GM18498 (cell line): ENCODE results near the gene RHEB.

Experiments used
- ATAC-seq: cut with Tn5 transposase; IDR thresholded peaks from one replicate; pipeline ENCODE4 v1.9.1; 2021; ENCODE audit warnings: mild to moderate bottlenecking, moderate library complexity; ENCODE audit not compliant: unreplicated experiment

RHEB gene

GRCh38 chr7:151452680-151453325, 66.9 kb downstream of the RHEB start:
- ATAC-seq = no peak

- ATAC-seq = no peak
Observed at GRCh38 chr7:151451626-151452571, 67.8 kb downstream of the RHEB start.

DNA sequence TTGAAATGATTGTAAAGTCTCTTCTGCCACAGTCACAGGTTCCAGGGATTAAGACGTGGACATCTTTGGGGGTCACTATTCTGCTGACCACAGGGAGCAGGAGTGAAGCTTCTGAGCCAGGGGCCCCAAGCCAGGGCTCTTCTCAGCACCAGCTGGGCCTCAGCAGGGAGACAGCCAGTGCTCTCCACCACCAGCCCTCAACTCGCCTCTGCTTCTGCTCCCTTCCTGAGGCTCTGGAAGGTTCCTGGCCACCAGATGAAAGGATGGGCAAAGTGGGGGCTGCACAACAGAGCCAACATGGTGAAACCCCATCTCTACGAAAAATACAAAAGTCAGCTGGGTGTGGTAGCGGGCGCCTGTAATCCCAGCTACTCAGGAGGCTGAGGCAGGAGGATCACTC, 68.5 kb downstream of the RHEB start:
- no peak for ATAC-seq

DNA sequence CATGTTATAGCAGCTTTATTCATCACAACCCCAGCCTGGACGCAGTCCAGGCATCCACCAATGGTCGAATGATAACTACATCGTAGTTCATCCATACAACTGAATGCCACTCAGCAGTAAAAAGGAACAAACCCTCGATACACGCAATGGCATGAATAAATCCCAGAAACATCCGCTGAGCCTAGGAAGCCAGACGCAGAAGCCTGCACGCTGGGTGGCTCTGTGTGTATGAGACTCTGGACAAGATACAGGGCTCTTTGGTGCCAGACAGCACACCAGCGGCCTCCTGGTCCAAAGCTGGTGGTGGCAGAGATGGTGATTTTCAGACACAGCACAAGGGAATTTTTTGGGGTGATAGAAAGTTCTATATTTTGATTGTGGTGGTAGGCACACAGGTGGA, 69.7 kb downstream of the RHEB start:
- no peak for ATAC-seq

GRCh38 chr7:151448261-151449252, 71.1 kb downstream of the RHEB start:
- peak; percentile 76 for ATAC-seq

DNA sequence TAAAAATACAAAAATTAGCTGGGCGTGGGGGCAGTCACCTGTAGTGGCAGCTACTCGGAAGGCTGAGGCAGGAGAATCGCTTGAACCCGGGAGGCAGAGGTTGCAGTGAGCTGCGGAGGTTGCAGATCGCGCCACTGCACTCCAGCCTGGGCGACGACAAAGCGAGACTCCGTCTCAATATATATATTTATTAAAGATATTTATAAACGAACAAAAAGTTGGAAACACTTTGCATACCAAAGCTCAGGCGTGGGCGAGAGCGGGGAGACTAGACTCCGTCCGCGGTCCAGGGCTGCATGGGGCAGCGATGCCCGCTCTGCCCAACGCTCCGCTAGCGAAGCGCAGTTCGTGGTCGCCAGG, 71.8 kb downstream of the RHEB start:
- no peak for ATAC-seq

DNA sequence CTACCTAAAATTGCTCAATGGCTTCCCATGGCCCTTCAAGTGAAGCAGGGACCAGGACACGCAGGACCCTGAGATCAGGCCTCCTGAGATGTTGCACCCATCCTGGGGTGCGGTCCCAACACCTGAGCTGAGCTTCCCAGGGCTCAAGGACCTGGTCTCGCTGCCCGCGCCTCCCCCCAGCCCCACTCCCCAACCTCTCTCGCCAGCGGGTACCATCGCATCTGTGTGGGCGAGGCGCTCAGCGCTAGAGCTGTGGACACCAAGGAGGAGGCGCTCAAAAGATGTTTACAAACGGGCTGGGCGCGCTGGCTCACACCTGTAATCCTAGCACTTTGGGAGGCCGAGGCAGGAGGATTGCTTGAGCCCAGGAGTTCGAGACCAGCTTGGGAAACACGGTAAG, 72.4 kb downstream of the RHEB start:
- ATAC-seq = no peak

DNA sequence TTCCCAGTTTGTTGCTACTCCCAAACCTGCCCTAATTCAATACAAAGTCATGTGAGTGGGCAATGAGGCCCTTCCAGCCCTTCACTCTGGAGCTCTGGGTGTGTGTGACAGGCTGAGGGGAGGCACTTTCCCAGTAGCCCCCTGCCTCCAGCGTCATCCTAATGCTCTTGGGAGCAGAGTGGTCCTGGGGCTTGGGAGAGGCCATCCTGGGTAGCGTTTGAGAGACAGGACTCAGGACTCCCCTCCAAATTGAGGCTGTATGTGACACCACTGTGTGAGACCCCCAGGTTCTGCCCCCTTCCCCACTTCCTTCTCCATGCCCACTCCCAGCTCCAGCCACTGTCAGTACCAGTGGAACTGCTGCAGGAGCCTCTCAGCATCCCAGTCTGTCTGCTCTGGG, 73.3 kb downstream of the RHEB start:
- ATAC-seq = no peak

DNA sequence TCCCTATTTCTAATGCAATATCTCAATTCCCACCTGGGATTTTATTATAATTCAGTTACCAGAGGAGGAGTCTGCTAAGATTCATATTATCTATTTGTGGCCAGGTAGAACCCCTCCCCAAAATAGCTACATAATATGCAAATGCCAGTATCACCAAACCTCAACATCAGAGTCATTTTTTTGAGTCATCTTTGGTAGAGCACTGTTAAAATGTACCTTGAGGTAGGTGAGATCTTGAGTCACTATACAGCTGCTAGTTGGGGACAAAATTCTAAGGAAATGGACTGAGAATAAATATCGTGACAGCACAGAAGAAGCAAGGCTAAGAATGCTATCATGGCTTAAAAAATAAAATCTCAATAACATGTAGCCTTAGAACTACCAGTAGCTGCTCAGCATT, 75.1 kb downstream of the RHEB start:
- no peak for ATAC-seq

- no peak for ATAC-seq
Observed at GRCh38 chr7:151442776-151443496, 76.8 kb downstream of the RHEB start.

- ATAC-seq = no peak
Observed at GRCh38 chr7:151440799-151441445, 78.8 kb downstream of the RHEB start.

GRCh38 chr7:151439855-151440798, 79.6 kb downstream of the RHEB start, which contains the start of gene CRYGN:
CRYGN (minus strand) TSS chr7:151440141; CDS start chr7:151439917, 224 bp downstream.
- ATAC-seq = no peak

- no peak for ATAC-seq
Observed at GRCh38 chr7:151438864-151439601, 80.7 kb downstream of the RHEB start.

GRCh38 chr7:151437866-151438516, 81.7 kb downstream of the RHEB start:
- no peak for ATAC-seq

DNA sequence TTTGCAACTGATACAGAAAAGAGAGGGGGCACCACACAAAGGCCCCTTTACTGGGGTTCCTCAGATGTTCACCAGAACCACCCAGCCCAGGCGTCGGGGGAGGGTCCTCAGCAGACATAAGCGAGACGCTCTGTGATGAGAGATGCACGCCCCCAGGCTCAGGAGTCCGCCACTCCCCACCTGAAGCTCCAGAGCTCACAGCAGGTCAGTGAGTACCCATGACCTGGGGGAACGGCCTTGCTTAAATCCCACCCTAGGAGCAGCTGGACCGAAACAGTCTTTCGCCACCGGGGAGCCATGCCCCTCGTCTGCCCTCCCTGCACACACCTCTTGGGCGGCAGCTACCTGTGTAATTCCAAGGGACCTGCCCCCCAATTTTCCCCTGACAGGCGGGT, 82.5 kb downstream of the RHEB start:
- ATAC-seq = no peak

DNA sequence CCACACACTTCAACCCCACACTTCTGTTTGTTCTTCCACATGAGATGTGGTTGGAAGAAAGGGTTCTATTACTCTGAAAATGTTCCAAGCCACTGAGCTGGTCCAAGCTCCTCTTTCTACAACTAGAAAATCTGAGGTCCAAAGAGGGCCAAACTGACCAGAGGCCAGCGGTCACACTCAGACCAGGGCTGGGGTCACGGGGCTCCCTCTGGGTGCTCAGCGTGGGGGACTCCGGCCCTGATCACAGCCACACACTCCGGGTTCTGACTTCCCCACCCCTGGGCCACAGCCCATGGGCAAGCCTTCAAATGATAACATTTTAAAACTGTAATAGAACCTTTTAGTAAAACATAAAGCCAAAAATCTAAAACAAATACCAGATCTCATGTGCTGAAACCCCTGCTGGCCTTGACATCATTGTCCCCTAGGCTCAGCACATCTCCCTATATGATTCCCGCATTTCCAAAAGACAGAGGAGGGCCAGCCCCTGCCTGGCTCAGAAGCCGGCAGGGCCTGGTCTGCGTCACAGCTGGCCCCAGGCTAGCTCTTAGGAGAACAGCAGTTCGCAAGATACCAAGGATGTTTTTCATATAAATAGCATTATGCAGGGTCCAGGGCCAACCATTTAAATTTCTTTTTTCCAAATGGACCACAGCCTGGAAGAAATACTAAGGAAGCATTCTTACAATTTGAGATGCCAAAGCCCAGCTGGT, 83.1 kb downstream of the RHEB start:
- ATAC-seq = no peak

DNA sequence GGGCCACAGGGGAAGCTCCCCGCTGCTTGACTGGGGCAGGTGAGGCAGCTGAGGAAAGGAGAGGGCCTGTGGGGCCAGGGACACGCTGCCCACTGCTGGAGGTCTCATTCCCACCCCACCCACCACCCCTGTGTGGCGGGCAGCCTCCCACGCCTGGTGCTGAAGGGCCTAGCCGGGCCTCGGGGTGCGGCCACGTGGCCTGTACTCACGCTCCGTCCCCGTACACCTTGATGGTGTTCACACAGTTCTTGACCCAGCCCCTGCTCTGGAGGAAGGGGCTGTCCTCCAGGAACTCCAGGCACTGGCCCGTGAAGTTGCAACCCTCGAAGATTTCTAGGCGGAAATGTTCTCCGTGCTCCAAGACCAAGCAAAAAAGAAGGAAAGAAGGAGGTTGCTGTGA, 83.7 kb downstream of the RHEB start:
- ATAC-seq = no peak
